HEK293 (cell line): ENCODE measurements around the gene TCF12.

Experiments
- CTCF ChIP-seq: fragments of 450-650 bp; formaldehyde crosslinking; IDR thresholded peaks from 2 replicates; pipeline ENCODE4 v1.5.1; 2016; ENCODE audit warnings: missing biosample characterization, missing genetic modification characterization
- SP2 ChIP-seq: fragments of 450-650 bp; formaldehyde crosslinking; IDR thresholded peaks from 2 replicates; pipeline ENCODE4 v1.5.1; 2016; ENCODE audit warnings: missing biosample characterization, missing genetic modification characterization

- TF ChIP-seq CTCF (tag by site-specific recombination) (no peak), SP2 (tag by site-specific recombination) (no peak)
Observed at GRCh38 chr15:57332326-57332725, 413.9 kb downstream of the TCF12 start.
